A549 (cell line): ENCODE results near the gene THBS1.

ENCODE experiments used
- EHMT2 ChIP-seq: fragments of 200-600 bp; sonication (generic); IDR thresholded peaks from 2 replicates; pipeline ENCODE4 v1.6.1; 2016; ENCODE audit warnings: antibody characterized with exemption, low read depth, mild to moderate bottlenecking, moderate library complexity
- EP300 ChIP-seq, 2 experiments: fragments of >200 bp; sonication (Bioruptor Twin); formaldehyde crosslinking; IDR thresholded peaks; 2 replicates in 1 of 2; 3 replicates in 1 of 2; pipeline ENCODE4 v1.6.1; 2016 to 2017
- POLR2A ChIP-seq: IDR thresholded peaks from 2 replicates; pipeline ENCODE4 v1.6.1; 2012; ENCODE audit warnings: mild to moderate bottlenecking, low read length
- TF ChIP-seq, protein P1 (sequence below): fragments of >200 bp; sonication (Bioruptor Twin); formaldehyde crosslinking; IDR thresholded peaks from 3 replicates; pipeline ENCODE4 v1.5.1; 2016

DNA sequence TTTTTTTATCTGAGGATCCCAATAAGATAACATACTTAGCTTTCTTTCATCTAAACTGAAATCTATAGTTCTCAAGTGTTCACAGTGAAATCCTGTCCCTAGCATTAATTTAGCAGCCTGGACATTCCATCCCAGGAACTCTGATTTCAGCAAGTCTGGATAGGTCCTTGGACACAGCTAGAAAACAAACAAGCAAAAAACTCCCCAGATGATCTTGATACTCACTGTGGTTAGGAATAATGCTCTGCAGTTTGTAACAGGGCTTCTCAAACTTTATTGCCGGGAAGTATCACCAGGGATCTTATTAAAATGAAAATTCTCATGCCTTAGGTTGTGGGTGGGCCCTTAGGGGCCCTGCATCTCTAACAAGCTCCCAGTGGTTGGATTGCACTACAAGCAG, 24.3 kb downstream of the THBS1 start:
- TF ChIP-seq, protein P1, sequence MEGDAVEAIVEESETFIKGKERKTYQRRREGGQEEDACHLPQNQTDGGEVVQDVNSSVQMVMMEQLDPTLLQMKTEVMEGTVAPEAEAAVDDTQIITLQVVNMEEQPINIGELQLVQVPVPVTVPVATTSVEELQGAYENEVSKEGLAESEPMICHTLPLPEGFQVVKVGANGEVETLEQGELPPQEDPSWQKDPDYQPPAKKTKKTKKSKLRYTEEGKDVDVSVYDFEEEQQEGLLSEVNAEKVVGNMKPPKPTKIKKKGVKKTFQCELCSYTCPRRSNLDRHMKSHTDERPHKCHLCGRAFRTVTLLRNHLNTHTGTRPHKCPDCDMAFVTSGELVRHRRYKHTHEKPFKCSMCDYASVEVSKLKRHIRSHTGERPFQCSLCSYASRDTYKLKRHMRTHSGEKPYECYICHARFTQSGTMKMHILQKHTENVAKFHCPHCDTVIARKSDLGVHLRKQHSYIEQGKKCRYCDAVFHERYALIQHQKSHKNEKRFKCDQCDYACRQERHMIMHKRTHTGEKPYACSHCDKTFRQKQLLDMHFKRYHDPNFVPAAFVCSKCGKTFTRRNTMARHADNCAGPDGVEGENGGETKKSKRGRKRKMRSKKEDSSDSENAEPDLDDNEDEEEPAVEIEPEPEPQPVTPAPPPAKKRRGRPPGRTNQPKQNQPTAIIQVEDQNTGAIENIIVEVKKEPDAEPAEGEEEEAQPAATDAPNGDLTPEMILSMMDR = no peak
- no peak for TF ChIP-seq EP300 (IDR thresholded peaks at IDR 0.05)
- no peak for TF ChIP-seq POLR2A
- TF ChIP-seq EHMT2 = no peak
